ENCODE data around the gene GNAZ.

The GNAZ gene

GRCh38 chr22:23077627-23078461, 7.5 kb downstream of the GNAZ start:
- no peaks in the 10 kb centered on the region for H3K27me3 ChIP-seq (ENCODE audit: insufficient read depth, poor library complexity, severe bottlenecking)
- H3K4me1 ChIP-seq (ENCODE audit: insufficient read depth, poor library complexity, severe bottlenecking), result no peaks in the 10 kb centered on the region
- ATAC-seq (ENCODE audit: low read depth) (no peak), DNase-seq (ENCODE audit: low spot score) (no peak)
- no peak overlapping the region for H3K27ac ChIP-seq (ENCODE audit: poor library complexity, severe bottlenecking)
- no peaks in the 10 kb centered on the region for H3K36me3 ChIP-seq (ENCODE audit: low read depth)
- H3K9me3 ChIP-seq (ENCODE audit: severe bottlenecking), result peaks cover 3% of the 10 kb centered on the region
- H3K4me3 ChIP-seq (ENCODE audit: severe bottlenecking), result no peak overlapping the region
- TF ChIP-seq CTCF (IDR thresholded peaks at IDR 0.05; ENCODE audit: poor library complexity, severe bottlenecking), result no peak

GRCh38 chr22:23078462-23078787, 8.1 kb downstream of the GNAZ start:
- no peak overlapping the region for H3K27ac ChIP-seq (ENCODE audit: poor library complexity, severe bottlenecking)
- no peak for TF ChIP-seq CTCF (IDR thresholded peaks at IDR 0.05; ENCODE audit: poor library complexity, severe bottlenecking)
- H3K4me1 ChIP-seq (ENCODE audit: insufficient read depth, poor library complexity, severe bottlenecking), result no peaks in the 10 kb centered on the region
- H3K27me3 ChIP-seq (ENCODE audit: insufficient read depth, poor library complexity, severe bottlenecking), result no peaks in the 10 kb centered on the region
- no peak overlapping the region for H3K4me3 ChIP-seq (ENCODE audit: severe bottlenecking)
- no peak for ATAC-seq (ENCODE audit: low read depth)
- DNase-seq (ENCODE audit: low spot score), result no peak
- H3K36me3 ChIP-seq (ENCODE audit: low read depth), result no peaks in the 10 kb centered on the region
- peaks cover 3% of the 10 kb centered on the region for H3K9me3 ChIP-seq (ENCODE audit: severe bottlenecking)

GRCh38 chr22:23079240-23079768, 9.0 kb downstream of the GNAZ start:
- no peak for DNase-seq (ENCODE audit: low spot score)
- ATAC-seq (ENCODE audit: low read depth), result no peak
- Histone ChIP-seq H3K27me3 (ENCODE audit: insufficient read depth, poor library complexity, severe bottlenecking) (no peaks in the 10 kb centered on the region), H3K27ac (ENCODE audit: poor library complexity, severe bottlenecking) (no peak overlapping the region), H3K9me3 (ENCODE audit: severe bottlenecking) (peaks cover 6% of the 10 kb centered on the region), H3K36me3 (ENCODE audit: low read depth) (no peaks in the 10 kb centered on the region), H3K4me1 (ENCODE audit: insufficient read depth, poor library complexity, severe bottlenecking) (no peaks in the 10 kb centered on the region), H3K4me3 (ENCODE audit: severe bottlenecking) (no peak overlapping the region)
- no peak for TF ChIP-seq CTCF (IDR thresholded peaks at IDR 0.05; ENCODE audit: poor library complexity, severe bottlenecking)

- TF ChIP-seq CTCF (IDR thresholded peaks at IDR 0.05; ENCODE audit: poor library complexity, severe bottlenecking), result no peak
- Histone ChIP-seq H3K4me3 (ENCODE audit: severe bottlenecking) (no peak overlapping the region), H3K27me3 (ENCODE audit: insufficient read depth, poor library complexity, severe bottlenecking) (no peaks in the 10 kb centered on the region), H3K27ac (ENCODE audit: poor library complexity, severe bottlenecking) (no peak overlapping the region), H3K4me1 (ENCODE audit: insufficient read depth, poor library complexity, severe bottlenecking) (no peaks in the 10 kb centered on the region), H3K36me3 (ENCODE audit: low read depth) (no peaks in the 10 kb centered on the region), H3K9me3 (ENCODE audit: severe bottlenecking) (peaks cover 6% of the 10 kb centered on the region)
- ATAC-seq (ENCODE audit: low read depth) (no peak), DNase-seq (ENCODE audit: low spot score) (no peak)
Measured at GRCh38 chr22:23079814-23080521, 9.6 kb downstream of the GNAZ start.

Measured in RWPE2 (cell line).